Transverse colon (tissue), 4 donors: ENCODE data around the gene EFNA5. TPM values are rescaled to one million over a fixed set of nuclear protein-coding genes. Genes with fewer than 3 reads are reported as not detected.

Experiments
- DNase-seq: peaks from one replicate; pipeline ENCODE4 v3.0.0-alpha.2; 2019
- H3K27ac ChIP-seq, 4 donors: fragments of 200-600 bp; sonication (generic); 2 replicates each; pipeline ENCODE4 v1.5.1; 2016 to 2018; ENCODE audit warnings: inconsistent platforms in 4 of 4
- H3K27me3 ChIP-seq: fragments of 200-600 bp; sonication (generic); 2 replicates; pipeline ENCODE4 v1.5.1; 2017; ENCODE audit warnings: inconsistent platforms
- H3K36me3 ChIP-seq, 4 donors: fragments of 200-600 bp; sonication (generic); 2 replicates each; pipeline ENCODE4 v1.5.1; 2017 to 2019; ENCODE audit warnings: inconsistent platforms in 4 of 4
- H3K4me1 ChIP-seq, 4 donors: fragments of 200-600 bp; sonication (generic); 2 replicates each; pipeline ENCODE4 v1.5.1; 2017 to 2020; ENCODE audit warnings: inconsistent platforms in 4 of 4
- H3K4me3 ChIP-seq, 4 donors: fragments of 200-600 bp; sonication (generic); 1 replicate in 1 of 4; 2 replicates in 3 of 4; pipeline versions ENCODE4 v1.5.1 to v1.6.1; 2017 to 2019; ENCODE audit warnings: inconsistent platforms in 4 of 4
- H3K9me3 ChIP-seq, 2 donors: fragments of 200-600 bp; sonication (generic); 2 replicates each; pipeline ENCODE4 v1.5.1; 2017 to 2019; ENCODE audit warnings: inconsistent platforms in 2 of 2
- CTCF ChIP-seq, 5 experiments: fragments of 200-600 bp in 3 of 5; fragments of 450-650 bp in 2 of 5; sonication (generic) in 3 of 5; IDR thresholded peaks; 1 replicate in 2 of 5; 2 replicates in 3 of 5; pipeline ENCODE4 v1.5.1; 2016 to 2017; ENCODE audit warnings: antibody characterized with exemption in 5 of 5, inconsistent platforms in 3 of 5, mild to moderate bottlenecking in 2 of 5, moderate library complexity in 1 of 5
- EP300 ChIP-seq: sonication (generic); formaldehyde crosslinking; IDR thresholded peaks from one replicate; pipeline ENCODE4 v1.6.1; 2017; ENCODE audit warnings: antibody characterized with exemption, low read depth
- POLR2A ChIP-seq: fragments of 450-650 bp; IDR thresholded peaks from one replicate; pipeline ENCODE4 v1.6.1; 2016; ENCODE audit warnings: antibody characterized with exemption, mild to moderate bottlenecking, moderate library complexity
- POLR2AphosphoS5 ChIP-seq, 3 donors: sonication (generic); formaldehyde crosslinking; IDR thresholded peaks; one replicate each; pipeline ENCODE4 v1.6.1; 2016; ENCODE audit warnings: antibody characterized with exemption in 3 of 3
- WGBS, 2 donors: methylation state at CpG; one replicate each; pipeline ENCODE4 v1.1.5; 2018; ENCODE audit warnings: low coverage in 1 of 2; 5-methylcytosine and 5-hydroxymethylcytosine counted together
- in situ Hi-C, 4 donors: fragments of 200-750 bp; cut with MboI; loops; one replicate each; pipeline versions ENCODE4 v1.15.0 to v1.15.1; 2017; ENCODE audit warnings: low sequenced_read_pairs in 3 of 4, low pct_ligation_motif_present in 1 of 4, low pct_unique_long_range_greater_than_20kb in 1 of 4
- intact Hi-C: fragments of 100-400 bp; cut with DNase I; formaldehyde crosslinking; loops from one replicate; pipeline ENCODE4 v1.15.1; 2023; ENCODE audit warnings: low total_unique reads
- total RNA-seq, 4 donors: library from RNA; depleted of rRNA; stranded (reverse); fragments of >200 nt; gene quantifications; one replicate each; pipeline ENCODE4 v1.1.0, GENCODE V29; 2016

The EFNA5 gene
- total RNA-seq, 4 donors from 2014 or later: 1.5 to 18.2 (median 12.1) TPM

- Histone ChIP-seq H3K36me3 (no peaks in the 10 kb centered on the region), H3K9me3 (no peaks in the 10 kb centered on the region), H3K27me3 (no peaks in the 10 kb centered on the region), H3K27ac (no peak overlapping the region), H3K4me1 (peaks cover 0 to 7% (median under 1%) of the 10 kb centered on the region in 4 donors), H3K4me3 (no peak overlapping the region)
- TF ChIP-seq CTCF (IDR thresholded peaks at IDR 0.05) (no peak), POLR2AphosphoS5 (IDR thresholded peaks at IDR 0.05) (no peak), EP300 (no peak), POLR2A (no peak)
- intact Hi-C loops (no loop called here), in situ Hi-C loops (no loop called here)
- DNase-seq: no peak
- WGBS, 2 donors: 61 to 70% methylated on average over 4 of the region's 4 CpGs
Observed at GRCh38 chr5:107564931-107565372, 105.8 kb downstream of the EFNA5 start.

DNA sequence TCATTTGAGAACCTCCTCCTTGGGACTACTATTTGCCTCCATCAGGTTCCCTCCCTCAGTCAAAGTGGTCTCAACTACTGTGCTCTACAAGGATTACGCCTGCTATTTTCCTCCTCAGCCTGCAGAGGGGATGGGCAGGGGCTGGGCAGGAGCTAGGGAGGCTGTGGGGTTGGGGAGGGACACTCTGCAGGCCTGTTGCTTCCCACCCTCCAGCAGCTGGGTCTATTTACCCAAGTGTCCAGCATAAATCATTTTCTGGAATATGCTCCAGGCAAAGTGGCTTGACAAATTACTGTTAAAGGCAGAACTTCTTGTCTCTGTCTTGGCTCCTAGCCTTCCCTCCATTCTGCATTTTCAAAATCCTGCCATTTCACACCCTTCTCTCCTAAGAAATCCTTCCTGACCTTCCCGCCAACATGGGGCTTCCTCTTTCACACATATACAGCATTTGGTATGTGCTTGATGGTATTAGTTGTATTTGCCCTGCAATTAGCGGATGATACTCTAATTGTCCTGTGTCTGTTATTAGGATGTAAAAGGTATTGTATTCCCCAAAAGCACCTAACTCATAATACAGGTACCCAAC, 106.7 kb downstream of the EFNA5 start:
- in situ Hi-C loops: no loop called here

GRCh38 chr5:107560377-107560776, 110.4 kb downstream of the EFNA5 start:
- TF ChIP-seq POLR2A: no peak
- no peak for TF ChIP-seq POLR2AphosphoS5 (IDR thresholded peaks at IDR 0.05)
- TF ChIP-seq EP300: no peak
- TF ChIP-seq CTCF (IDR thresholded peaks at IDR 0.05): no peak
- H3K4me3 ChIP-seq: no peak overlapping the region
- no peaks in the 10 kb centered on the region for H3K36me3 ChIP-seq
- no peaks in the 10 kb centered on the region for H3K9me3 ChIP-seq
- in situ Hi-C loops (no loop called here), intact Hi-C loops (no loop called here)
- no peak overlapping the region for H3K27ac ChIP-seq
- no peaks in the 10 kb centered on the region for H3K27me3 ChIP-seq
- H3K4me1 ChIP-seq: no peaks in the 10 kb centered on the region
- DNase-seq: no peak
- WGBS, 2 donors: 78 to 84% methylated on average over 5 to 6 of the region's 6 CpGs

More for the DNA sequence above, 106.7 kb downstream of the EFNA5 start:
- H3K4me1 ChIP-seq: peaks cover 0 to 6% (median 0%) of the 10 kb centered on the region in 4 donors
- DNase-seq: no peak
- H3K9me3 ChIP-seq: no peaks in the 10 kb centered on the region
- 86 to 88% methylated on average over 2 to 3 of the region's 3 CpGs for WGBS, 2 donors
- no peaks in the 10 kb centered on the region for H3K36me3 ChIP-seq
- no peaks in the 10 kb centered on the region for H3K27me3 ChIP-seq
- intact Hi-C loops: no loop called here
- H3K4me3 ChIP-seq: no peak overlapping the region
- TF ChIP-seq CTCF (IDR thresholded peaks at IDR 0.05) (no peak), EP300 (no peak), POLR2A (no peak), POLR2AphosphoS5 (IDR thresholded peaks at IDR 0.05) (no peak)
- no peak overlapping the region for H3K27ac ChIP-seq

DNA sequence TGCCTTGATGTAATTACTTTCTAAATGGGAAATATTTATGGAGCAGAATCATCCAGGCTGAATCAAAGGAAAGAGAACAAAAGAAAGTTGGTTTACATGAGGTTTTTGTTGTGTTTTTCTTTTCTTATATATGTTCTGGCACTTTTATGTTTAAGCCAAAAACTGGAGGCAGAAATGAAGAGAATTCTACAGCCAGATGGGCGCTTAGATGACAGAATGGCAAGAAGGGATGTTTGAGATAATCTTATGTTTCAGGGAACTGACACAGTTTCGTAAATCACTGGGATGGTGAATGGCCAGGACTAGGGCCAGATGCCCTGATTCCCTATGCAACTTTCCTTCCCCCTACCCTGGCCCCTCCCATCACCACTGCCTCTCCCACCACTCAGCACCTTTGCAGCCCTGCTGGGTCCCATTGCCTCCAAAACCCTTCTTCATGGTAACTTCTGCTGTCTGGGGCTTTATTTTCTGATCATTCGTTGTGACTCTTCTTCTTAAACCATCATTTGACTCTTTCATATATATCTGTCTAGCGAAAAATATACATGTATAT, 111.8 kb downstream of the EFNA5 start:
- in situ Hi-C loops (no loop called here), intact Hi-C loops (no loop called here)
- no peak for DNase-seq
- TF ChIP-seq CTCF (IDR thresholded peaks at IDR 0.05) (no peak), EP300 (no peak), POLR2A (no peak), POLR2AphosphoS5 (IDR thresholded peaks at IDR 0.05) (no peak)
- no peaks in the 10 kb centered on the region for H3K36me3 ChIP-seq
- H3K9me3 ChIP-seq: no peaks in the 10 kb centered on the region
- H3K4me1 ChIP-seq: no peaks in the 10 kb centered on the region
- H3K4me3 ChIP-seq: no peak overlapping the region
- no peaks in the 10 kb centered on the region for H3K27me3 ChIP-seq
- H3K27ac ChIP-seq: no peak overlapping the region
- WGBS, 2 donors: 79 to 85% methylated on average over 4 of the region's 4 CpGs
